WTC11 (cell line): ENCODE results near the gene DHRS4L2.
"Not testable (repeated sequence)": the region's sequence is repeated elsewhere in the genome, so short reads cannot be mapped to it uniquely, and the experiment has no call there.

Source experiments
- CTCF ChIP-seq: fragments of 200-600 bp; IDR thresholded peaks from 2 replicates; pipeline ENCODE4 v1.8.0; 2022; ENCODE audit warnings: antibody characterized with exemption
- ESRRA ChIP-seq: sonication (generic); formaldehyde crosslinking; IDR thresholded peaks from 2 replicates; pipeline ENCODE4 v1.8.1; 2022; ENCODE audit warnings: mild to moderate bottlenecking, missing genetic modification reagents, borderline replicate concordance
- JUN ChIP-seq: sonication (generic); formaldehyde crosslinking; IDR thresholded peaks from 2 replicates; pipeline ENCODE4 v1.8.0; 2023; ENCODE audit warnings: mild to moderate bottlenecking, missing genetic modification reagents
- ZNF121 ChIP-seq: sonication (generic); formaldehyde crosslinking; IDR thresholded peaks from 2 replicates; pipeline ENCODE4 v1.8.0; 2023; ENCODE audit warnings: missing genetic modification reagents

DNA sequence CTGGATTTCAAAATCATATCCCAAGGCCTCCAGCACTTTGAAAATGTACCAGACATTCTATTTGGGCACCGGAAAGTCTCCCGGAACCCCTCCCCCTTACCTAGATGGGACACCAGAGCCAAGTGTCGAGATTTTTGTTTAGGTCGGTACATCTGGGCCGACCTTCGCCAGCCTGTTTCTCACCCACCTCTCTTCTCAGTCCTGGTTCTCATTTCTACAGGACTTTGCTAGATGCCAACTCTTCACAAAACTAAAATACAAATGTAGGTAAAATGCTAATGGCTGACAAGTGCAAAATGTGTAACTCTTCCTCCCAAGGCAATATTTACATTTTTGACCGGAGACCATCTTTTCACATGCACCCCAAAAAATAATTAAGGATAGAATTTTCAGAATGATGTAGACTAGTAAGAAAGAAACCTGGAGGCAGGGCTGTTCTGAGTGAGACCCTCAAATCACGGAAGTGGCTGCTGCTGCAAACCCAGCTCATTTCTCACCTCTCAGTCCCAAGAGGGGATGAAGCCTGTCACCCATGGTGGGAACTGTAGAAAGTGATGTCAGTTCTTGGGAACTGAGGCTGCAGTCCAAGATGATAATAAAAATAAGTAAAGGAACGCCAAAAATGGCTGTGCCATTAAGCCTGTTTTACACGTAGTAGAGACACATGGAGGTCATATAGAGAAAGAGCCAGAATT lies 48.4 kb downstream of the DHRS4L2 start:
- TF ChIP-seq CTCF; ZNF121 (CRISPR knock-in tag); ESRRA; JUN: not testable (repeated sequence)
